ENCODE results near the gene MAJIN.
A peak's percentile ranks its signal among the peaks of the same experiment; 100 is the strongest.

The MAJIN gene

DNA sequence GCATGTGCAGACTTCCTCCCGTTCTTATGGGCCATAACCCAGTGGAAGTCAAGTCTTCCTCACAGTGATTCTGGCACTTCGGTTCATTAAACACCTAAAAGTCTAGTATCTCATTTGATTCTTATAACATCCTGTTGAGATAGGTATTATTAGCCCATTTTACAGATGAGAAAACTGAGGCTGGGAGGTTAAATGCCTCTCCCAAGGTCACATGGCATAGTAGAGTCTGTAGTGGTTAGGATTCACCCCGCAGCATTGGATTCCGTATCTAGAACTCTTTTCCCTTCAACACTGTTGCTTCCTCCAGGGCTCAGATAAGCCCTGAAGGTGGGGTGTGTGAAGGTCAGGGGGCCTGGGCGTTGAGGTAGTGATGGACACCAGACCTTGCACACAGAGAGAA lies 39.6 kb downstream of the MAJIN start:
- DNase-seq (ENCODE audit: low spot score) = no peak

DNA sequence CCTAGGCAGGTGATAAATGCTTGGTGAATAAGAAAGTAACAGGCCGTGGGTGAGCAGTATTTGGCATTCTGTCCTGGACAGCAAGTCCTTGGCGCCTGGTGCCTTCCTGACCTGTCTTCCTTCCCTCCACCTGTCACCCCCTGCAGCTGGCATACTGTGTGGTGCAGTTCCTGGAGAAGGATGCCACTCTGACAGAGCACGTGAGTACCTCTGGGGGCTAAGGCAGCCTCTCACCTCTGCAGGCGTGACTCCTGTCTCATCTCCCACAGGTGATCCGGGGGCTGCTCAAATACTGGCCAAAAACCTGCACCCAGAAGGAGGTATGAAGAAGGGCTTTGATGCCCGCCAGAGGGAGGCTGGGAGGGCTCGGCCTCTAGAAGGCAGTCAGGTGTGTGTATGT lies 40.6 kb downstream of the MAJIN start:
- DNase-seq (ENCODE audit: low spot score) = no peak

DNA sequence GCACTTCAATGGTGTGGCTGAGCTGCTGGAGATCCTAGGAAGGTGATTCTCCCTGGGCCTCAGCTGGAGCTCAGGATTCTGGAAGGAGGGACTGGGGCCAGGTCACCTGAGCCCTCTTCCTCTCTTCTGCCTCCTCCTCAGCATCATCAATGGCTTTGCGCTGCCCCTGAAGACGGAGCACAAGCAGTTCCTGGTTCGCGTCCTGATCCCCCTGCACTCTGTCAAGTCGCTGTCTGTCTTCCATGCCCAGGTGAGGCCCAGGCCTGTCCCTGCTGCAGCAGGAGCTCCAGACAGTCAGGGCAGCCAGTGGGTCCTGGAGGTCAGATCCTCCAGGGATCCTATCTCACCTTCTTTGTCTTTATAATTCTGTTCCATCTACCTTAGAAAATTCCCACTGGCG lies 41.6 kb downstream of the MAJIN start:
- no peak for DNase-seq (ENCODE audit: low spot score)

DNA sequence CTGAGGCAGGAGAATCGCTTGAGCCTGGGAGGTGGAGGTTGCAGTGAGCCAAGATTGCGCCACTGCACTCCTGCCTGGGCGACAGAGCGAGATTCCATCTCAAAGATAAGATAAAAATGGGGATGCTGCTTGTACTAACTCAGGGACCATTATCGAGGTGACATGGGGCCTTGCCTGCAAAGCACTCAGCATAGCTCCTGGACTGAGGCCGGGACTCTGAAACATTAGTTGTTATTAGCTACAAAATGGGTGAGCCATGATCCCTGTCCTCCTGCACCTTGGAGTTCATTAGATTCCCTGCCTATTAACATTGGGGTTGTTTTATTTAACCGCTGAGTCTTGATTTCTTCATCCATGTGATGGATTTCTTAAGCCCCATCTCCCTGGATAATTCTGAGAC lies 42.3 kb downstream of the MAJIN start:
- DNase-seq (ENCODE audit: low spot score) = no peak

DNA sequence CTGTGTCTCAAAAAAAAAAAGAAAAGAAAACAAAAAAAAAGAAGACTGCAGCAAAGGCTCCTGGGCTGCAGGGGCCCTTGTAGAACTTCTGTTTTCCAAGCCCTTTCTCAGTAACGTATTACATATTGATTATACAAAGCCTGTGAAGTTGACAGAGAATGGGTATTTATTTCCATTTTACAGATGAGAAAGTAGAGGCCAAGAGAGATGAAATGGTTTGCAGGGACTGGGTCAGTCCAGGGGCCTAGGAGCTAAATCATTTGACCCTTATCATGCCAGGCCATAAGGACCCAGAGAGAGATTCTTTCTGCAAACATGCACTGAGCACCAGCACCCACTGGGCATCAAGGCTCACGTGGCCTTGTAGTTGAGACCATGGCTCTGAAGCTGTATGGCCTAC lies 43.0 kb downstream of the MAJIN start:
- DNase-seq (ENCODE audit: low spot score) = no peak

DNA sequence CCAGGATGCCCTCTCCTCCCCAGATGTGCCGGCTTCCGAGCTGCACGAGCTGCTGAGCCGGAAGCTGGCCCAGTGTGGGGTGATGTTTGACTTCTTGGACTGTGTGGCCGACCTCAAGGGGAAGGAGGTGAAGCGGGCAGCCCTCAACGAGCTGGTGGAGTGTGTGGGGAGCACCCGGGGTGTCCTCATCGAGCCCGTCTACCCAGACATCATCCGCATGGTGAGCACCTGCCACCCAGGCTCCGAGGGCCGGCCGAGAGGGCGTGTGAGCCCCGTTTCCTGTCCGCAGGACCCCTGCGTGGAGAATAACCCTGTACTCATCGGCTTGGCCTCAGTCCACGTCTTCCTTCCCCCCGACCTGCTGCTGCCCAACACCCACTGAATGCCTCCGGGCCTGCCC lies 45.2 kb downstream of the MAJIN start:
- DNase-seq (ENCODE audit: low spot score) = no peak

DNA sequence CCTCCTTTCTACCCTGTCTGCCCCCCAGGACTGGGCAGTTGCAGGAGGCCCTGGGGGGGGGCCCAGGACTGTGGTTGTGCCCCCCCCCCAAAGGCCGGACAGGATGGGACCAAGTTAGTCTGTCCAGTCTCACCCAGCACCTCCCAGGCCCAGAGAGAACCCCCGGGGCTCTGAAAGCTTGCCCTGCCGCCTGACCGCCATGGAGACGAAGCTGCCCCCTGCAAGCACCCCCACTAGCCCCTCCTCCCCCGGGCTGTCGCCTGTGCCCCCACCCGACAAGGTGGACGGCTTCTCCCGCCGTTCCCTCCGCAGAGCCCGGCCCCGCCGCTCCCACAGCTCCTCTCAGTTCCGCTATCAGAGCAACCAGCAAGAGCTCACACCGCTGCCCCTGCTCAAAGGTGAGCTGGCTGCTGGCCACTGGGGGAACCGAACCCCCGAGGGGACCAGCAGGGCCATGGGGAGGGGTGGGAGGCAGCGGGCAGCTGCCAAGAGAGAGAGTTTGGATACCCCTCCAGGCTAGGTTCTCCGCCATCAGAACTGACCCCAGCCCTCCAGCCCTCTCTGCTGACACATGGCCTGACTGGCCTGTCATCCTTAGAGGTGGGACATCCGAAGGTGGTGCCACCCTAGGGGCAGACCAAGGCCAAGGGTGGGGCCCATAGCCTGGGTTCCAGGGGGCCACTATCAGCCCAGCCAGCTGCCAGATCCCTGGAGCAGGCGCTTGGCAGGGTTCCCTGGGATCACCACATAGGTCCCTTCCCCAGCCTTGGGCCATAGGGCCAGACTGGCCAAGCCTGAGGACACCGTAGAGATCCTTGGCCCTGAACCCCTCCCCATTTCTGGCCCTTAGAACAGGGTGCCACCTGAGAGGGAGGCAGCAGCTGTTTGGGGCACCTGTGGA lies 46.1 kb downstream of the MAJIN start:
- peak; percentile 73 for DNase-seq (ENCODE audit: low spot score)

DNA sequence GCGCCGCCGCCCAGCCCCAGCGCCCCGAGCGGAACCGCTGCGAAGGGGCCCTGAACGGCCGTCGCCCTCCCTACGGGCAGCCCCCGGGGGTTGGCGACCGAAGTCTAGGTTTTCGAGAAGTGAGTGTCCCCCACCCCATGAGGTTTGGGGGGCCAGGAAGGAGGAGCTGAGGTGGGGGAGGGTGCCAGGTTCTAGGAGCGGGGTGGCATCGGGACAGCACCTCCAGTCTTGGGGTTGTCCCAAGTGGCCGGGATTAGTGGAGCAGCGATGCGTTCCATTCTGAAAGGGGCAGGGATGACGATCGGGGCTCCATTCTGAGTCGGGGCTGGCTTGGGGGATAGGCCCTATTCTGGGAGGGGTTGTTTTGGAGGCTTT lies 47.0 kb downstream of the MAJIN start:
- DNase-seq (ENCODE audit: low spot score) = no peak

DNA sequence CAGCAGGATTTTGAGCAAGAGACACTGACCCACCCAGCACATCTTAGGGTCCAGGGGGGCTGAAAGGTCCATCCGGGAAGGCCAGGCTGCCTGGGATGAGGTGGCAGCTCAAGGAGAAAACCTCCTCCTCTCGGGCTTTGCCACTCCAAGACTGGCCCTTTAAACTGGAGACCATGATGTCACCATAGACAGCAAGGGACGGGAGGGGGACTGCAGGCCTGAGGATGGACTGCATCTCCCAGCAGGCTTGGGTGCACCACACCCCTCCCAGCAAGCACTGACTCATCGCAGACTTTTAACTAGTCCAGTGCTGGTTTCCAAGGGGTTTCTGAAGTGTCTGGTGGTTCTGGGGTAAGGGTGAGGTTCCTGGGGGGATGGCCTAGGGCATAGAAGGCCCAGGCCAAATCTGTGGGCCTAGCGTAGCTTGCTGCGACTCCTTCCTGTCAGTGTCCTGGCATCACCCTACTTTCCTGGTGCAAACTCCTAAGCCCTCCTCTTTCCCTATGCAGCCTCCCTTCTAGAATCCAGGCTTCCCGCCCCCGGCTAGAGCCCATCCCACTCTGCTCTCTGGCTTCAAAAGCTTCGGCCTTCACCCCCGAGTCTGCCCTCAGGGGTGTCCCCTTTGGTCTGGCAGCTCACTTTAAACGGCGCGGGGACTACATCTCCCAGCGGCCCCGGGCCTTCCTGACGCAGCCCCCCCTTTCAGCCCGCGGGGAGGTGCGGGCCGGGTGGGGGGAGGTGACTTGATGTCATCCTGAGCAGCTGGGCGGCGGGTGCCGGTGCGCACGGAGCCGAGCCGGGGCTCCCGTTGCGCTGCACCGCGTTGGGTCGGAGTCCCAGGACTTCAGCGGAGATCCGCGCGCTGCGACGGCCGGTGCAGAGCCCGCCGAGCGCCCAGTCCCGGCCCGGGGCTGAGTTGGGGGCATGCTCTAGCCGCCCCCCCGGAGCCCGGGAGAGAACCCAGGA lies 47.7 kb downstream of the MAJIN start, which contains the start of gene PPP2R5B:
Gene PPP2R5B (plus strand): TSS at position 746 of the 966 bp plus-strand sequence. CDS start 1,046 bp downstream, outside the sequence.
- DNase-seq (ENCODE audit: low spot score) = peak; percentile 94

DNA sequence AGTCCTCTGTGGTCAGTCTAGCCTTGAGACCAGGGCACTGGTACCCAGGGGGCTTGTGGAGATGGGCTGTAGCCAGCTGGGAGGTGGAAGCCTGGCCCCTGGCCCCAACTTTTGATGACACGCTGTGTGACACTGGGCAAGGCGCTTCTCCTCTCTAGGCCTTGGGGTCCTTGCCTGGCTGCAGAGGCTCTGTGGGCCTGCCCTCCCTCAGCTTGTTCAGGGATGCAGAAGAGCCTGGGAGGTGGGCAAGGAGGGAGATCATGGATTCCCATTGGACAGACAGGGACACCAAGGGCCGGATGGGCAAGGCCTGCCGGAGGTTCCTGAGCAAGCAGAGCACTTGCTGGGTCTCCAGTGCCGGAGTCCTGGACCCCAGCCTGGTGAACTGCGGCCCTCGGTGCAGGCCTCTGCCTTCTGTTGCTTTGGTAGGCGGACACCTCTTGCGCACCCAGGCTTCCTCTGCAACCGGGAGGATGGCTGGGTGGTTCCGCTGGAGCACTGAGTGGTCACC lies 48.7 kb downstream of the MAJIN start:
- DNase-seq (ENCODE audit: low spot score) = no peak

DNA sequence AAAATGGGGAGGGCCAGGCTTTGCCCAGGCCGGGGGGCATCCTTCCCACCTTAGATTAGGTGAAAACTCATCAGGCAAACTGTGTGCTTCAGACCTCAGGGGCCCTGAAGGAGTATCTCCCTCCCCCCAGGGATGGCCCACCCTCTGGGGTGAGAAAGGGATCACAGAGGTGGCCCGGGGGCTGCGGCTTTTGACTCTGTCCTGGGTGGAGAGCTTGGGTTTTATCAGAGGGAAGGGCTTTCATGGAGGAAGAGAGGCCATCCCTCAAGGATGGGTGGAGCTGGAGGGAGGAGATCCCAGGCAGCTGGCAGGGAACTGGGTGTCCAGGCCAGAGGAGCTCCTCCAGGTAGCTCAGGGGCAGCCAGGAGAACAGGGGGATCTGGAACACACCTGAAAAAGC lies 50.5 kb downstream of the MAJIN start:
- DNase-seq (ENCODE audit: low spot score) = no peak

DNA sequence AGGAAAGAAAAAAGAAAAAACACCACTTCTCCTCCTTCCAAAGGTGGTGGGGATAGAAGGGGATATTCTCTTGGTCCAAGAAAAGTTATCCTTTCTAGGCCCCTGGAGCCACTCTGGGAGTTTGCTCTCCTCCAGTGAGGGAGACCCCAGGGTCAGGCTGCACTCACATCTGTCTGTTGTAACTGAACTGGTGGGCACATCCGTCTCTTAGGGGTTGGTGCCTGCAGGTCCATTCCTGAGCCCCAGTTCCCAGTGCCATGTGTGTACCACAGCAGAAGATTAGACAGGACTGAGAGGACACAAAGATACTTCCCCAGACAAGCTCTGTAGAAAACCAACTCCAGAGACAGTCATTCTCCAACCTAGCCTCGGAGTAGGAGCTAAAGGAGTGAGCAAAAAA lies 51.8 kb downstream of the MAJIN start:
- no peak for DNase-seq (ENCODE audit: low spot score)

DNA sequence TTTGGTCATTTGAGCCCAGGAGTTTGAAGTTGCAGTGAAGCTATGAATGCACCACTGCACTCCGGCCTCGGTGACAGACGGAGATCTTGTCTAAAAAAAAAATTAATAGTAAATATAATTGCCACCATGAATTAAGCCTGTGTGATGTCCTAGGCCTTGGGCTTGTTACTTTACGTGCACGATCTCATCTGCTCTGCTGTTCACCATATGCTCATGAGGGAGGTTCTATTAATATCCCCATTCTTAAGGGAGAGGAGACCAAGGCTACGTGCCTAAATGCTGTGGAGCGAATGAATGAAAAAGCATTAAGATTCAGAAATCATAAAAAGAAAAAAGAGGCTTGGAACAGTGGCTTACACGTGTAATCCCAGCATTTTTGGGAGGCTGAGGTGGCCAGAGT lies 52.3 kb downstream of the MAJIN start:
- no peak for DNase-seq (ENCODE audit: low spot score)

DNA sequence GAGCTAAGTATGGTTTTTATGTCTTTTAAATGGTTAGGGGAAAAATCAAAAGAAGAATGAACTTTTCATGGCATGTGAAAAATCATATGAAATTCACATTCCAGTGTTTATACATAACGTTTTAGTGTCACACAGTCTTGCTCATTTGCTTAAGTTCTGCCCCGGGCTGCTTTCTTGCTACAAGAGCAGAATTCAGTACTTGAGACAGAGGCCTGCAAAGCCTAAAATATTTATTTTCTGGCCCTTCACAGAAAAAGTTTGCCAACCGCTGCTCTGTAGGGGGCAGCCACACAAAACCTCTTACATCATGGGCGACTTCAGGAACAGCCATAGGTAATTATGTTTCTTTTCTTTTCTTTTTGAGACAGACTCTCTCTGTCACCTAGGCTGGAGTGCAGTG lies 53.9 kb downstream of the MAJIN start:
- DNase-seq (ENCODE audit: low spot score) = peak; percentile 57

DNA sequence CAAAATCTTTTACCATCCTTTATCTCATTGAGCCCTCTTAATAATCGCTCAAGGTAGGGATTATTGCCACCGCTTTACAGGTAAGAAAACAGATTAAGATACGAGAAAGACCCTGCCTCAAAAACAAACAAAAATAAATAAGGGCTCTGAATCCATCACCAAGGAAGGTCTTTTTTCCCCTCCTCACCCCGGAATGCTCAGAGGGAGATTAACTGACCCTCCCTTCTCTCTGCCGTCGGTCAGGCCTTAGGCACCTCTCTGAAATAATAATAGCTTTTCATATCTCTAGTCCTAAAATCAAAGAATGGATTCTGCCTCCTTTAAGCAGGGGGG lies 54.3 kb downstream of the MAJIN start:
- DNase-seq (ENCODE audit: low spot score) = no peak

DNA sequence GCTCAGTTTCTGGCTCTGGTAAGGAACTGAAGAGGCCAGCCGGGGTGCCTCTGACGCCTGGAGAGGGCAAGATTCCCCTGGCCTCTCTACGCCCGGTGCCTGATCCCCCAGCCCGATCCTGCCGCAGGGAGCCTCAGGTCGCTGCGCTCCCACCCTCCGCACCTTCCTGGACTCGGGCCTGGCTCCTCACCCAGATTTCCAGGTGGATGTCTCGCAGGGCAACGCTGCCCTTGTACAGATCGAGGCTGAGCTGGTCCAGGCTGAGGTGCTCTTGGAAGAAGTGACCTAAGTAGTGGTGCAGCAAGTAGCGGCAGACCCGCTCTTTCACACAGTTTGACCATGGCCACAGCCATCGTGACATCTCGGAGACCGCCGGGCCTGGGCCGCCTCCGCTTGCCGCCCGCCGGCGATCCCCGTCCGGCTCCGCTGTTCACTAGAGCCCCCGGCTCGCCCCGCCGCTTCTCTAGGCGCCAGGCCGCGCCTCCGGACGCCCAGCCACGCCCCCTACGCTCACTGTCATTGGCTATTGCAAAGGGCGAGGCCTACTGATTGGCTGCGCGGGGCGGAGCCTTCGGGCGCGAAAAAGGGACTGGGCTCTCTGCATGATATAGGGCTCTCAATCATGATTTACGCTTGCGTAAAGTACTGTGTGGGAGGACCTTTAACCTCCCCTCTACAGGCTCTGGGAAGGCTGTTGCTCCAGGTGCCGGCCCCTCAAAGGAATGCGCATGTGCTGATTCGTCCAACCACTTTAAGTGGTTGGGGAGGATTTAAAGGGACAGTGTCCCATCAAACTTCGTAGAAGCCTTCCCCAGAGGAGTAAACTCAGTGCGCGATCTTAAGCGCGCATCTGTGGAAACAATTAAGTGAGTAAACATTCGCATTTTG lies 54.9 kb downstream of the MAJIN start, which contains the start of gene ATG2A:
Gene ATG2A (minus strand): TSS at position 435 of the 888 bp plus-strand sequence. CDS start 74 bp downstream, at position 361.
- DNase-seq (ENCODE audit: low spot score) = peak; percentile 99

DNA sequence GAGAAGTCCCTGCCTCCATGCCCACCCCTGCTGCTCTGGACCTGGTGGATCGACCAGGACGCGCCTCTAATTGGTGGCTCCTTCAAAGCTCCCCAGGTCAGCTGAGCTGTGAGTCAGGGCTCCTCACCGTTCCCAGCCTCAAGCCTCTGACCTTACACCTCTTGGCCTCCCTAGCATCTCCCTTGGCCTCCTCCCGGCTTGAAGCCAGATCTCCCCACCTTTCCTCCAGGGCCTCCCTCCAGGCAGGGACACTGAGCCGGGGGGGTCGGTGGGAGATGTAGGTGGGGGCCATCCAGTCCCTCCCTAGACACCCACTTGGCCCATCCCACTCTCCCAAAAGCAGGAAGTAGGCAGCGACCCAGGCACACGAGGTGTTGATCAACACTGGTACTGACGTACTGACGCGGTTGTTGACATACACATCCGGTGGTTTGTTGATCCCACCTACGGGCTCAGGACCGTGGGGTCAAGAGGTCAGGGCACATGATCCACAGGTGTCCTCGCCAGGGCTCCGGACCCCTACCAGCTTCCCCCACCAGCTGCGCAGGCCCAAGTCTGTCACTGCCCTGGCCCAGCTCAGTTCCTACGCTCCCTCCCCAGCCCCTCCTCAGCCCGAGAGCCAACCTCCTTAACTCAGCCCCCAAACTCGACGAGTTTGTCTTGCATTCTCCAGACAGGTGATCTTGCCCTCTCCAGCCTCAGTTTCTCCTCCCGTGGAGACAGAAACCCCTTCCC lies 55.7 kb downstream of the MAJIN start:
- peak; percentile 75 for DNase-seq (ENCODE audit: low spot score)

DNA sequence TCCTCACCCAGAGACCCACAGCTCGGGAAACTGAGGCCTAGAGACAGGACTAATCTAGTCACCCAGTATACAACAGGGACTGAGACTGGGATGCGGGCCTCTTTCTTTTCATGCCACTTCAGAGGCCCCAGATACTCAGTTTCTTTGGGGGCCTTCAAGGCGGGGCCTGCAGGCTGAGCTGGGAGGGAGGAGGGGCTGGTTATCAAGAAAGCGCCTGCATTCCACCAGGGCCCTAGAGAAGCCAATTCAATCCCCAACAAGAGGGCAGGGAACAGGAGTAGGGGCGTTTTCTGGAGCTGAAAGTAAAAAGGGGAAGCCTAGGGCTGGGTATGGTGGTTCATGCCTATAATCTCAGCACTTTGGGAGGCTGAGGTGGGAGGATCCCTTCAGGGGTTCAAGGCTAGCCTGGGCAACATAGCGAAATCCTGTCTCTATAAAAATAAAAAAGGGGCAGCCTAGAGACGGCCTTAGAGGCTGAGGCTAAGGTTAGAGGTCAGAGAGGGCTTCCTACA lies 56.5 kb downstream of the MAJIN start:
- peak; percentile 16 for DNase-seq (ENCODE audit: low spot score)

DNA sequence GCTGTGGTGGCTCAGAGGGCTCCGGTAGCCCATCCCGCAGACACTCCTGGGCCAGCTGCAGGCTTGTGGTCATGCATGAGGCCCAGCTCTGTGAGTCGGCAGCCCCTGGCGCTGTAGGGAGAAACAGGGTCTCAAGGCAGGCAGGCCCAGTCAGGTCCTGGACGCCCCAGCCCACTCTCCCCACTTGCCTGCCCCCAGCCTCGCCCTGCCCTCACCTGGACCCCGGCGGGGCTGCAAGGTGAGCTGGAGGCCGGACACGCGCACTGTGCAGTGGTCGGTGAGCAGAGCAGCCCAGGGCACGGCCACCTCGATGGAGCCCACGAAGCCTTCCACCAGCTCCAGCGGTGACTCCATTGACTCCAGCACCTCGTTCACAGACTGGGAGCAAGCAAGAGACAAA lies 57.8 kb downstream of the MAJIN start:
- no peak for DNase-seq (ENCODE audit: low spot score)

DNA sequence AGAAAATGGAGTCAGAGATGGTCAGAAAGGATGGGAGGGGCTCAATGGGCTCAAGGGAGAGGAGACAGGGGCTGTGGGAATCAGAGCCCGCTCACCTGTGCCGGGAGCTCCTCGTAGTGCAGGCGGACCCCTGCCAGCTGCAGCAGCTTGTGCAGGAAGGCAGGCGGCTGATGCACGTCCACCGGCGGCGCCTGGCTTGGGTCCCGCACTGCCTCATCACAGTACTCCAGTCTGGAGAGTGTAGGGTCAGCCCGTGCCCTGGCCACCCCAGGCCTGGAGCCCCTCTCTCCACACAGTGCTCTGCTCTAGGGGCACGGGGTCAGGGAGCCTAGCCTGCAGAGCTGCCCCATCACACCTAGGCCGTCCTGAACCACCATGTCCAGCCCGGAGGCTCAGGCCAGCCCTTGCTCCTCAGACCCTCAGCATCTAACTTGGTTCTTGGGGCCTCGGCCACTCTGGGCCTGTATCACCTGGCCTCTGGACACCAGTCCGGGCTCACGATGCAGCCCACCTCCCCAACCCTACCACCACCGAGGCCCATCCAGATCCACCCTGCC lies 58.7 kb downstream of the MAJIN start:
- DNase-seq (ENCODE audit: low spot score) = no peak

Measured in hematopoietic multipotent progenitor cell treated with erythropoietin and hydrocortisone succinate and interleukin-3 and kit ligand, for 17 days (in vitro differentiated cells).